HG02973 (cell line): ENCODE measurements around the gene VPS13C.
"Not testable (repeated sequence)": the region's sequence is repeated elsewhere in the genome, so short reads cannot be mapped to it uniquely, and the experiment has no call there.

ENCODE experiments used
- ATAC-seq: cut with Tn5 transposase; IDR thresholded peaks from one replicate; pipeline ENCODE4 v1.9.1; 2021; ENCODE audit warnings: moderate library complexity; ENCODE audit not compliant: unreplicated experiment

The VPS13C gene

GRCh38 chr15:62050115-62050514 is 10.1 kb downstream of the VPS13C start:
- ATAC-seq, result no peak

- ATAC-seq, result not testable (repeated sequence)
These were observed 12.0 kb downstream of the VPS13C start for GRCh38 chr15:62048254-62048653.

- ATAC-seq, result no peak
These were observed 12.9 kb downstream of the VPS13C start for GRCh38 chr15:62047282-62047827.

- no peak for ATAC-seq
These were observed 14.0 kb downstream of the VPS13C start for GRCh38 chr15:62046078-62046743.

- no peak for ATAC-seq
These were observed 24.9 kb downstream of the VPS13C start for GRCh38 chr15:62035256-62035924.

- ATAC-seq, result no peak
These were observed 32.3 kb downstream of the VPS13C start for GRCh38 chr15:62027916-62028315.

- no peak for ATAC-seq
These were observed 33.0 kb downstream of the VPS13C start for GRCh38 chr15:62027263-62027565.

GRCh38 chr15:62026487-62027262 is 33.6 kb downstream of the VPS13C start:
- no peak for ATAC-seq

GRCh38 chr15:62021991-62022600 is 38.2 kb downstream of the VPS13C start:
- ATAC-seq, result no peak

GRCh38 chr15:62020576-62021160 is 39.6 kb downstream of the VPS13C start:
- no peak for ATAC-seq

GRCh38 chr15:62005354-62005753 is 54.9 kb downstream of the VPS13C start:
- not testable (repeated sequence) for ATAC-seq

- ATAC-seq, result no peak
These were observed 62.5 kb downstream of the VPS13C start for GRCh38 chr15:61997786-61998185.

GRCh38 chr15:61996056-61996635 is 64.1 kb downstream of the VPS13C start:
- no peak for ATAC-seq

GRCh38 chr15:61994216-61994615 is 66.0 kb downstream of the VPS13C start:
- ATAC-seq, result no peak

GRCh38 chr15:61992518-61992917 is 67.7 kb downstream of the VPS13C start:
- no peak for ATAC-seq

GRCh38 chr15:61989667-61990066 is 70.6 kb downstream of the VPS13C start:
- ATAC-seq, result no peak

GRCh38 chr15:61987824-61988223 is 72.4 kb downstream of the VPS13C start:
- ATAC-seq, result no peak

GRCh38 chr15:61983081-61983480 is 77.2 kb downstream of the VPS13C start:
- ATAC-seq, result no peak

- ATAC-seq, result no peak
These were observed 82.0 kb downstream of the VPS13C start for GRCh38 chr15:61978225-61978624.

- no peak for ATAC-seq
These were observed 85.5 kb downstream of the VPS13C start for GRCh38 chr15:61974759-61975158.

GRCh38 chr15:61974118-61974517 is 86.1 kb downstream of the VPS13C start:
- ATAC-seq, result no peak
